ENCODE results near the gene RDH12.
"Not testable (repeated sequence)": the region's sequence is repeated elsewhere in the genome, so short reads cannot be mapped to it uniquely, and the experiment has no call there.

The RDH12 gene

DNA sequence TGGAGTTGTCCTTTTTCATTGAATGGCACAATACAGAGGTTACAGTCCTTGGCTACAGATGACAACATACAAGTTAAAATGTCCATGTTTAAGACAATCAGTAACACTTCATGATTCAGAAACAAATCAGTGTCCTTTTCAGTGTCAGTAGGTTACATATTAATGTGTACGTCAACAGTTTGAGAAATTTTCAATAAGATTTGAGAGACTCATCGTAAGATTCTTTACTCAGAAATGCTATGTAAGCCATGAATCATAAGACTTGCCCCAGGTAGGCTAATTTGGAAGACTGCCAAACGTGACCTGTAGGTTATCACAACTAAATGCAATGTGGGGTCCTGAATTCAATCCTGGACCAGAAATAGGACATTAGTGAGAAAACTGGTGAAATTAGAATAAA, 3.5 kb downstream of the RDH12 start:
- no peak for DNase-seq (ENCODE audit: low read depth in 2 of 2)

DNA sequence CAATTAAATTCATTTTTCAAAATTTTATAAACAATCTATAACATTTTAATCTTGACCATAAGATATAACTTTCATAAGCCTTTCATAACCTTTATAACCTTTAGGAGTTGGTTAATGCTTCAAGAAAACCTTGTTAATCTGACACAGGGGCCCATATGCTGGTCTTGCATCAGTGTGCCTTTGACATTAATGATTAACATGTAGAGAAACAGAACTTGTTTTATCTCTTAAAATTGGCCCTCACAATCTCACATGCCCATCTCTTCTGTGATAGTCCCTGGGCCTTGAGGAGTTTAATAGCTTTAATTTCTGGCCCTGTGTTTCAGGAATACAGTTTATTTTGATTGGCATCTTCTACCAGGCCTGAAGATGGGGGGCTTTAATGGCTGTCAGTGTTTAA, 7.7 kb downstream of the RDH12 start:
- not testable (repeated sequence) for DNase-seq (ENCODE audit: low read depth in 2 of 2)

DNA sequence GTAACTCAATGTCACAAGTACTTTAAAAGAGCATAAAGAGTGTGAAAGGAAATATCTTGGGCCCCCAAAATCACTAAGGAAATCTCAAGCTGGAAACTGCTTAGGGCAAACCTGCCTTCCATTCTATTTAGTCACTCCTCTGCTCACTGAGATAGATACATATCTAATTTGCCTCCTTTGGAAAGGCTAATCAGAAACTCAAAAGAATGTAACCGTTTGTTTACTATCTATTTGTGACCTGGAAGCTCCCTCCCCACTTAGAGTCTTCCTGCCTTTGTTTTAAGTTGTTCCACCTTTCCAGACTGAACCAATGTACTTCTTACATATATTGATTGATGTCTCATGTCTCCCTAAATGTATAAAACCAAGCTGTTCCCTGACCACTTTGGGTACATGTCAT, 8.1 kb downstream of the RDH12 start:
- not testable (repeated sequence) for DNase-seq (ENCODE audit: low read depth in 2 of 2)

DNA sequence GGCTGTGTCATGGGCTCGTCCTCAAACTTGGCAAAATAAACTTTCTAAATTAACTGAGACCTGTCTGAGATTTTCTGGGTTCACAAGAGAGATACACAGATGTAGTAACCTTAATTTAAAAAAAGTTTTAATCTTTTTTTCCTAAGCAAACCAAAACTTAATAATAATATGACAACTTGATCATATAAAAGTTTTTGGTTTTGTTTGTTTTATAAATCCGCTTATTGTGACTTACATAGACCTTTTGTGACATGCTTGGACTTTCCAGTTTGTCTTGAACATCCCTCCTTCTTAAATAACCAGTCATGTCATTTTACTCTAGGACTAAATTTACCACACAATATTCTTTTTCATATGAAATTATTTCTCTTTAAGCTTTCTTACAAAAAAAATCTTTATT, 8.5 kb downstream of the RDH12 start:
- no peak for DNase-seq (ENCODE audit: low read depth in 2 of 2)

GRCh38 chr14:67717048-67717447, 15.4 kb downstream of the RDH12 start:
- no peak for DNase-seq (ENCODE audit: low read depth in 2 of 2)

GRCh38 chr14:67718265-67718664, 16.6 kb downstream of the RDH12 start:
- DNase-seq (ENCODE audit: low read depth in 2 of 2) = no peak

GRCh38 chr14:67719385-67719784, 17.7 kb downstream of the RDH12 start:
- DNase-seq (ENCODE audit: low read depth in 2 of 2) = not testable (repeated sequence)

DNA sequence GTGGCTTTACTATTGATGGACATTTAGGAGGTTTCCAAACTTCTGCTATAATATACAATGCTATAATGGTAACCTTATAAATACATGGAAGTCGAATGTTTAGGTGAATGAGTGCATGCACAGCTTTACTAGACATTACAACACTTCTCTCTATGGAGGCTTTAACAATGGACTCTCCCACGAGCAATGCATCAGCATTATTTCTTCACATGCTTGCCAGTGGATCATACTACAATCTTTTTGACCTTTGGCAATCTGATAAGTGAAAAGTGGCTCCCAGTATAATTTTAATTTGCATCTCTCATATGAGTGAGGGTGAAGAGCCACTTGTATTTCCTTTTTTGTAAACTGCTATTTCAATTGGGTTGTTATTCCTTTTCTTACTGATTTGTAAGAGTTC, 18.2 kb downstream of the RDH12 start:
- no peak for DNase-seq (ENCODE audit: low read depth in 2 of 2)

DNA sequence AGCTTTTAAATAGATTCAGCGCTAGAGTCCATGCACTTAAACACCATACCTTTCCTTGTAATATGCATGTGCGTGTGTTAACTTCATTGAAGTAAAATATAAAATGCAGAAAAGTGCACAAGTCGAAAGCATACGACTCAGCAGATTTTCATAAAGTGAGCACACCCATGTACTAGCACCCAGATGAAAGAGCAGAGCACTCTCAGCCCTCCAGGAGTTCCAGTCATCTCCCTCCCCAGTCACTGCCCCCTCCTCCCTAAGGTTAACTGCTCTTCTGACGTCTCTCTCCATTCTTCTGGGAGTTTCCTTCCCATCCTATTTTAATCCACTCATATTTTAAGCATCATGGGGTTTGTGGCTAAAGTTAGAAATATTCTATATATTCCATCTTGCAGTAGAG, 20.2 kb downstream of the RDH12 start:
- DNase-seq (ENCODE audit: low read depth in 2 of 2) = no peak

- no peak for DNase-seq (ENCODE audit: low read depth in 2 of 2)
These were observed 20.6 kb downstream of the RDH12 start for GRCh38 chr14:67722293-67722692.

DNA sequence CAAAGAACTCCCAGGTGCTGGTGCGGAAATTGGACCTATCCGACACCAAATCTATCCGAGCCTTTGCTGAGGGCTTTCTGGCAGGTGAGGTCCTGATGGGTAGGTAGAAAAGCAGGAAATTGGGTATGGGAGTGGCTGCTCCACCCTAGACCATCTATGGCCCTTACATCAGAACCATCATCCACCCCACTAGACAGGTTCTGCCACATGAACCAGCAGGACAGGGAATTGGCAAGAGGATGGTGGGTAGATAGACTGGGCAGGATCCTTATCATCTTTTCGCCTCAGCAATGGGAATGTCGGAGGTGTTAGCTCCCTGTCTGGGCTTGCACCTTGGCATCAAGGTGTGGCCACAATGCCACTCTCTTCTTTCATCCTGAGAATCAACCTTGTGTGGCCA, 23.5 kb downstream of the RDH12 start:
- DNase-seq (ENCODE audit: low read depth in 2 of 2) = no peak

- DNase-seq (ENCODE audit: low read depth in 2 of 2) = no peak
These were observed 25.7 kb downstream of the RDH12 start for GRCh38 chr14:67727361-67727760.

DNA sequence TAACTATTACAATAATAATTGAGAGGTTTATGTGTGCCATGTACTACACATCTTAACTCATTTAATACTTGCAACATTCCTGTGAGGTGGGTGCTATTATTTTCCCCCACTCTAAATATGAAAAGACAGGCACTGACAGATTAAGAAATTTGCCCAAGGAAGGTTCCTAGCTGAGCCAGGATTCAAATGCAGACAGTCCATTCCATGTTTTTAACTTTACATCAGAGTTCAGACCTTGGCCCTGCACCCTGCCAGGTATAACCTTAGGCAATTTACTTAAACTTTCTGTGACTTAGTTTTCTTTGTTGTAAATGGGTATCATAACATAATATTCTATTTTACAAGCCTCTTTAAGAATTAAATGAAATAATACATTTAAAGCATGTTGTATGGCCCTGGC, 26.6 kb downstream of the RDH12 start:
- no peak for DNase-seq (ENCODE audit: low read depth in 2 of 2)

DNA sequence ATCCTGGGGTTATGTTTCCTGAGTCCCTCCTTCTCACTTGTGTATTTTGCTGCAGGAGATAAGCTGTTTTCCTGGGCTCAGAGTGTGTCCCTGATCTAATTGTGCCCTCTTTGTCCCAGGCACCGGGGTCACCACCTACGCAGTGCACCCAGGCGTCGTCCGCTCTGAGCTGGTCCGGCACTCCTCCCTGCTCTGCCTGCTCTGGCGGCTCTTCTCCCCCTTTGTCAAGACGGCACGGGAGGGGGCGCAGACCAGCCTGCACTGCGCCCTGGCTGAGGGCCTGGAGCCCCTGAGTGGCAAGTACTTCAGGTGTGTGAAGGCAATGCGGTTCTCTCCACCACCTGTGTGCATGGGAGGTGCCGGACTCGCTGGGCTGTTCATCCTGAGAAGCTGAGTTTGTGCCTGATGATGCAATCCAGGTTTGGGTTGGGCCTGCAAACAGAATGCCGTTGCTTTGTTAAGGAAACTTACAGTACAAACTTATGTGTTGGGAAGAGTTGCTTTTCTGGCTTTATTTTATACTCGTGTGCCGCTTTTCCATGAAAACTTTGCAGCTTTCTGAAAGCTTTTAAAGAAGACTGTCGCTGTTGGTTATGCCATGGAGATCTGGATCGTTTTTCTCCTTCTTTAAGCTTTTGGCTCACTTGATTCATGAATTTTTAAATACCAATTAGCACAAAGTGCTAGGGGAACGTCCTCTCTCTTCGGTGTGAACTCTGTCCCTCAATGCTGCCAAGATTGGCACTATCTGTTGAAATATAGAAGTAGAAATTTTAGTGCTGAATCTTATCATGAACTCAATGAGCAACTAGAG, 27.6 kb downstream of the RDH12 start:
- DNase-seq (ENCODE audit: low read depth in 2 of 2) = no peak

DNA sequence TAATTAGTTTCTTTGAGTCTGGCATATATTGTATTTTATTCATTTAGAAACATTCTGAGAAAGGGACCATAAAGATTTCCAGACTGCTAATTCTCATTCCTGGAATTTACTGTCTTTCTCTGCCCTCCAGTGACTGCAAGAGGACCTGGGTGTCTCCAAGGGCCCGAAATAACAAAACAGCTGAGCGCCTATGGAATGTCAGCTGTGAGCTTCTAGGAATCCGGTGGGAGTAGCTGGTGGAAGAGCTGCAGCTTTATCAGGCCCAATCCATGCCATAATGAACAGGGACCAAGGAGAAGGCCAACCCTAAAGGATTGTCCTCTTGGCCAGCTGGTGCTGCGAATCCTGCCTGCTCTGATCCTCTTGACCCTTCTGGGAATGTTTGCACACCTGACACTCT, 31.9 kb downstream of the RDH12 start:
- no peak for DNase-seq (ENCODE audit: low read depth in 2 of 2)

DNA sequence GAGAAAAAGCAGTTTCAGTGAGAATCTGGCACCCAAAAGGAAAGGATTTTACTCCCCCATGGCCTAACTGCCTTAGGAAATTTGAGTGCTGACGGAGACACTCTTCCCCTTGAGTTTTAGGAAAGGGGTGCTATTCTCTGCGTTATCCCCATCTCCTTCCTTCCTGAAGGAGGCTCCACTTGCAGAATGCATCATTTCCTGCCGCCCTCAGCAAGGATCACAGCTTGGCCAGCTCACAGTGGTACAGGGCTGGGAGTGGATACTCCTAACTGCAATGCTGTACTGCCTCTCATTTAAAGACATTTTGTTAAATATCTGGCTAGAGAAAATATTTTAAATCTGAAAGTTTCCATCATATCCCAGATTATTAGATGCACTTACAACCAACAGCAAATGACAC, 33.0 kb downstream of the RDH12 start:
- no peak for DNase-seq (ENCODE audit: low read depth in 2 of 2)

DNA sequence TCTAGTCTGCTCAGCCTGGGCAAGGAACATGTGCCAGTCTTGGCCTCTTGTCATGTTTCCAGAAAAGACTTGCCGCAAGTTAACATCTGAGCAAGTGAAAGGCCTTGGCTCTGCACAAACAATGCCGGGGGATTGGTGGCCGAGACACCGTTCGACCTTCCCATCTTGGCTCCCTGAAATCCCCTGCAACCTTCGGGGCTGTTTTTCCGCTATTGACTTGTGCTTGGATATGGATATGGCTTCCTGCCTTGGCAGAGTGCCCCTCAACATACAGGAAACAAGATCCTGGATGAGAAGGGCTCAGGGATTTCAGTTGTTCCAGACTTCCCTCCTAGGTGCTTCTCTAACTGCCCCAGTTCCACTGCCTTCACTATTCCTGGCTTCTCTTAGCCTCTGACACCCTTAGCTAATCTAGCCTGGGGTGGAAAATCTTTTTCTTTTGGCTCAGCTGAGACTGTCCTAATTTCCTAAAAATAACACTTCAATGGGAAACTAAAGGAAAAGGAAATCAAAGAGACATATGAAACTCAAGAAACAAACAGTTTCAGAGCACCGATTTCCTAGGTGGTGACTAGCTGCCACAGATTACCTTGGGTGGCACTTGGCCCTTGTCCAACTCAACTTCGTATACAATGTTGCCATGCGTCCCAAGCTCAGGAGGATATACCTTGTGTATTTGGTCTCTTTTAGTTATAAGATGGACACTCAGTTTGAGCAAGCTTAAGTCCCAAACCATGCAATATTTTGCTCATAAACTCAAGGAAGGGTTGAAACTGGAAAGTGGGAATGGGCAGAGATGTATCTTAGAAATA, 33.9 kb downstream of the RDH12 start:
- DNase-seq (ENCODE audit: low read depth in 2 of 2) = no peak

DNA sequence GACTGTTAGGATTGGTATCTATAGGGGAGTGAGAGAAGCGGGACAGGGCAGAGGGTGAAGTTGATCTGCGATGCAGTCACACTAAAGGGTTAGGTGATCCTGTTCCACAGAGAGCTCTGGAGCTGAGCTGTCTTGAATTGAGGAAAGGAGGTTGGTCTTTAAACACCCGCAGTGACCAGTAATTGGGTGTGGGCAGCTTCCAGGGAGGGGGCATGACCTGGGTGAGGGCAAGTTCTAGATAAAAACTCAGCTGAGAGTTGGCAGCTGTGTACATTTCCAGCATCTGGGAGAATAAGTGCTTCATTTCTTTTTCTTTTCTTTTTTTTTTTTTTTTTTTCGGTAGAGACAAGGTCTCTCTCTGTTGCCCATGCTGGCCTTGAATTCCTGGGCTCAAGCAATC, 35.1 kb downstream of the RDH12 start:
- no peak for DNase-seq (ENCODE audit: low read depth in 2 of 2)

DNA sequence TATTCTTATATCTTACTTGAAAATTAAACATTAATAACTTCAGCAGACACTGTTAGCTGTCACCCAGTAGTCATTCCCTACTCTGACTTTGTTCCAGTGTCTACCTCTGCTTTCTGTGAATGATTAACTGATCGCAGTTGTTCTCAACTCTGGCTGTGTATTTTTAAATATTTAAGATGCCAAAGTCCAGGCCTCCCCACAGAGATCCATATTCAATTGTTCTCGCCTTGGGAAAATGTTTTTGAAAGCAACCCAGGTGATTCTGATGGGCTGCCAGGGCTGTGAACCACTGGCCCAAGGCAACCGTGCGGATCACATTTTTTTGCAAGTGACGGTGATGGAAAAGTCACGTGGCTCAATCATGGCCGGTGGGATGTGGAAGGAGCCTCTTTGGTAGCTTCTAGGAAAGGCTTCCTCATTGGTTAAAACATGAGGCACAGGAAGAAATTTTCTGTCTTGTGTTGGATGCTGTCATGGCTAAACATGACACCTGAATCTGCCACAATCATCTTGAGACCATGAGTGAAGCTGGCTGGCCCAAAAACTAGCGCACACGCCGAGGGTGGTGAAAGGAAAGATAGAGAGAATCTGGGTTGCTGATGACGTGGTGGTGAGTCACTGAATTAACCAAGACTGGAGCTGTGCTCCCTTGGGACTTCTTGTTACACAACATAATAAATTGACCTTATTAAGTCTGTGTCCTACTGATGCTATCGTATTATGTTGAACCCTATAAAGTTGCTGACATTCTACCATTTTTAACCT, 37.2 kb downstream of the RDH12 start:
- DNase-seq (ENCODE audit: low read depth in 2 of 2) = no peak

- no peak for DNase-seq (ENCODE audit: low read depth in 2 of 2)
These were observed 42.4 kb downstream of the RDH12 start for GRCh38 chr14:67744046-67744445.

DNA sequence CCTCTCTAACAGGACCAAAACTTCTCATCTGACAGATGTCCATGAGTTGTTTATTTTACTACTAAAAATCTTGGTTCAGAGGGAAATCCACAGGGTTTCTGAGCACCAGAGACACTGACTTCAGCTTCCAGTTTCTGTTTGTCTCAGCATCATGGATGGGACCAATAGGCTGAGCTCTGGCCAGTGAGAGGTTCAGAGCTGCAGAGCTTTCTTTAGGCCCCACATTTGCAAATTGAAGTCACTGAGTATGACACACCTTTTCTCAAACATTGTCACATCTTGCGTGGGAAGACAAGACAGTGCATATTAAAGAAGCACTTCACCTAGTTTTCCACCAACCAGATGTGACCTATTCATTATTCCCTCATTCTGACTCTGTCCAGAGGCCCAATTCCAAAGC, 45.2 kb downstream of the RDH12 start:
- DNase-seq (ENCODE audit: low read depth in 2 of 2) = no peak

DNA sequence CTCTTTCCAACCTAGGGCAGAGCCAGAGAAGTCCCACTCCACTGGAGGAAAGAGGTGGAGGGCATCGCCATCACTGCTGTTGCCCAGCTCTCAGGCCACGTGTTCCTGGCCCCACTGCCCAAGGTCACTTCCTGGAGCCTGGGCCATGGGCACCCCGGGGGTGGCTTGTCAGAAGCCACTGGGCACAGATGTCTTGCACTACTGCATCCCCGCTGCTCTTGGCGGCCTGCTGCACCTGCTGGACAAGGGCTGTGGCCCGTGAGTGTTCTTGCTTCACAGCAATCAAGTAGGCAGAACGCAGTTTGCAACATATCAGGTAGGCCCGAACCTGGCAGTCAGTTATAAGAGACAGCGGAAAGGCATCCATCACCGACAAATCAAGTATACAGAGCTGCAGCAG, 46.6 kb downstream of the RDH12 start:
- no peak for DNase-seq (ENCODE audit: low read depth in 2 of 2)

Data from activated CD4-positive, alpha-beta T cell treated with anti-CD3 and anti-CD28 coated beads for 24 hours (primary cell).